ENCODE results near the gene THEMIS2. TPM values are rescaled to one million over a fixed set of nuclear protein-coding genes. Genes with fewer than 3 reads are reported as not detected.

THEMIS2 gene
- total RNA-seq, 1 donor from 2014 or later: 0.79 TPM

GRCh38 chr1:27868556-27868931 is 3.8 kb upstream of the THEMIS2 start:
- Mint-ChIP-seq H3K27me3 (ENCODE audit: low read depth, unreplicated experiment) (peaks cover 8% of the 10 kb centered on the region), H3K9me3 (ENCODE audit: unreplicated experiment) (no peaks in the 10 kb centered on the region), H3K4me1 (ENCODE audit: low read depth, unreplicated experiment) (peaks cover 2% of the 10 kb centered on the region), H3K36me3 (ENCODE audit: low read depth, unreplicated experiment) (no peaks in the 10 kb centered on the region), H3K4me3 (ENCODE audit: unreplicated experiment) (no peak overlapping the region), H3K27ac (ENCODE audit: unreplicated experiment) (no peak overlapping the region)
- Histone ChIP-seq H3K4me1 (ENCODE audit: insufficient read depth, low read length) (peaks cover 9% of the 10 kb centered on the region), H4K20me1 (ENCODE audit: insufficient read depth, low read length) (peaks cover 2% of the 10 kb centered on the region), H3K36me3 (ENCODE audit: insufficient read depth, low read length) (no peaks in the 10 kb centered on the region), H3K9ac (ENCODE audit: low read length) (no peak overlapping the region), H2AFZ (ENCODE audit: low read depth, low read length) (peak overlapping the region; percentile 50), H3K4me3 (ENCODE audit: insufficient read depth, low read depth, low read length) (no peak overlapping the region), H3K4me2 (ENCODE audit: low read length) (no peak overlapping the region), H3K9me3 (ENCODE audit: insufficient read depth, low read depth, low read length) (no peaks in the 10 kb centered on the region), H3K27me3 (ENCODE audit: insufficient read depth, low read length) (no peaks in the 10 kb centered on the region), H3K79me2 (ENCODE audit: insufficient read depth, low read length) (no peaks in the 10 kb centered on the region), H3K27ac (ENCODE audit: low read depth, low read length) (no peak overlapping the region)
- FAIRE-seq (no peak), DNase-seq (ENCODE audit: low read depth) (no peak)
- no peak for TF ChIP-seq EZH2 (IDR thresholded peaks at IDR 0.05; ENCODE audit: insufficient read depth, low read length)
- TF ChIP-seq CTCF (IDR thresholded peaks at IDR 0.05; ENCODE audit: insufficient read depth, low read depth, low read length): no peak

GRCh38 chr1:27868932-27869718 is 3.2 kb upstream of the THEMIS2 start:
- peak overlapping the region; percentile 50 for H2AFZ ChIP-seq (ENCODE audit: low read depth, low read length)
- no peak for DNase-seq (ENCODE audit: low read depth)
- no peak overlapping the region for H3K27ac Mint-ChIP-seq (ENCODE audit: unreplicated experiment)
- H3K4me3 ChIP-seq (ENCODE audit: insufficient read depth, low read depth, low read length): no peak overlapping the region
- no peaks in the 10 kb centered on the region for H3K9me3 Mint-ChIP-seq (ENCODE audit: unreplicated experiment)
- peaks cover 8% of the 10 kb centered on the region for H3K4me1 ChIP-seq (ENCODE audit: insufficient read depth, low read length)
- FAIRE-seq: no peak
- TF ChIP-seq EZH2 (IDR thresholded peaks at IDR 0.05; ENCODE audit: insufficient read depth, low read length) (no peak), CTCF (IDR thresholded peaks at IDR 0.05; ENCODE audit: insufficient read depth, low read depth, low read length) (no peak)
- H3K27ac ChIP-seq (ENCODE audit: low read depth, low read length): no peak overlapping the region
- no peaks in the 10 kb centered on the region for H3K27me3 ChIP-seq (ENCODE audit: insufficient read depth, low read length)
- peaks cover 4% of the 10 kb centered on the region for H4K20me1 ChIP-seq (ENCODE audit: insufficient read depth, low read length)
- H3K9me3 ChIP-seq (ENCODE audit: insufficient read depth, low read depth, low read length): no peaks in the 10 kb centered on the region
- H3K4me2 ChIP-seq (ENCODE audit: low read length): no peak overlapping the region
- no peaks in the 10 kb centered on the region for H3K36me3 ChIP-seq (ENCODE audit: insufficient read depth, low read length)
- no peak overlapping the region for H3K4me3 Mint-ChIP-seq (ENCODE audit: unreplicated experiment)
- H3K9ac ChIP-seq (ENCODE audit: low read length): no peak overlapping the region
- peaks cover under 1% of the 10 kb centered on the region for H3K4me1 Mint-ChIP-seq (ENCODE audit: low read depth, unreplicated experiment)
- no peaks in the 10 kb centered on the region for H3K79me2 ChIP-seq (ENCODE audit: insufficient read depth, low read length)
- no peaks in the 10 kb centered on the region for H3K36me3 Mint-ChIP-seq (ENCODE audit: low read depth, unreplicated experiment)
- H3K27me3 Mint-ChIP-seq (ENCODE audit: low read depth, unreplicated experiment): peaks cover 8% of the 10 kb centered on the region

GRCh38 chr1:27869719-27870085 is 2.6 kb upstream of the THEMIS2 start:
- H3K36me3 Mint-ChIP-seq (ENCODE audit: low read depth, unreplicated experiment): no peaks in the 10 kb centered on the region

More at GRCh38 chr1:27869719-27870085, 2.6 kb upstream of the THEMIS2 start:
- TF ChIP-seq EZH2 (IDR thresholded peaks at IDR 0.05; ENCODE audit: insufficient read depth, low read length) (no peak), CTCF (IDR thresholded peaks at IDR 0.05; ENCODE audit: insufficient read depth, low read depth, low read length) (no peak)
- H4K20me1 ChIP-seq (ENCODE audit: insufficient read depth, low read length): peaks cover 4% of the 10 kb centered on the region
- Mint-ChIP-seq H3K27ac (ENCODE audit: unreplicated experiment) (no peak overlapping the region), H3K9me3 (ENCODE audit: unreplicated experiment) (no peaks in the 10 kb centered on the region), H3K27me3 (ENCODE audit: low read depth, unreplicated experiment) (peaks cover 8% of the 10 kb centered on the region), H3K4me1 (ENCODE audit: low read depth, unreplicated experiment) (no peaks in the 10 kb centered on the region), H3K4me3 (ENCODE audit: unreplicated experiment) (no peak overlapping the region)
- no peak overlapping the region for H3K9ac ChIP-seq (ENCODE audit: low read length)
- H3K79me2 ChIP-seq (ENCODE audit: insufficient read depth, low read length): no peaks in the 10 kb centered on the region
- no peaks in the 10 kb centered on the region for H3K9me3 ChIP-seq (ENCODE audit: insufficient read depth, low read depth, low read length)
- H3K27me3 ChIP-seq (ENCODE audit: insufficient read depth, low read length): no peaks in the 10 kb centered on the region
- no peak overlapping the region for H2AFZ ChIP-seq (ENCODE audit: low read depth, low read length)
- FAIRE-seq (no peak), DNase-seq (ENCODE audit: low read depth) (no peak)
- H3K27ac ChIP-seq (ENCODE audit: low read depth, low read length): no peak overlapping the region
- H3K36me3 ChIP-seq (ENCODE audit: insufficient read depth, low read length): no peaks in the 10 kb centered on the region
- no peak overlapping the region for H3K4me2 ChIP-seq (ENCODE audit: low read length)
- H3K4me3 ChIP-seq (ENCODE audit: insufficient read depth, low read depth, low read length): no peak overlapping the region
- peaks cover 8% of the 10 kb centered on the region for H3K4me1 ChIP-seq (ENCODE audit: insufficient read depth, low read length)
